ENCODE results near the gene SGK1. TPM values are rescaled to one million over a fixed set of nuclear protein-coding genes. Genes with fewer than 3 reads are reported as not detected.
"Not testable (repeated sequence)": the region's sequence is repeated elsewhere in the genome, so short reads cannot be mapped to it uniquely, and the experiment has no call there.

The SGK1 gene
- total RNA-seq, 1 donor from 2014 or later = 37.5 TPM

- DNase-seq (no peak), ATAC-seq (peak; percentile 63)
- intact Hi-C loops (cut with micrococcal nuclease) = no loop called here
Observed at GRCh38 chr6:134267917-134268361, 50.0 kb downstream of the SGK1 start.

GRCh38 chr6:134266776-134267175 is 51.1 kb downstream of the SGK1 start:
- intact Hi-C loops (cut with micrococcal nuclease) = no loop called here
- no peak for ATAC-seq
- no peak for DNase-seq

GRCh38 chr6:134261766-134262165 is 56.1 kb downstream of the SGK1 start:
- ATAC-seq (no peak), DNase-seq (no peak)
- intact Hi-C loops (cut with micrococcal nuclease) = no loop called here

- no peak for ATAC-seq
- intact Hi-C loops (cut with micrococcal nuclease) = no loop called here
- no peak for DNase-seq
Observed at GRCh38 chr6:134258849-134259306, 59.0 kb downstream of the SGK1 start.

GRCh38 chr6:134257516-134257915 is 60.4 kb downstream of the SGK1 start:
- intact Hi-C loops (cut with micrococcal nuclease) = no loop called here
- no peak for ATAC-seq
- no peak for DNase-seq

GRCh38 chr6:134256862-134257261 is 61.0 kb downstream of the SGK1 start:
- no peak for ATAC-seq
- no peak for DNase-seq
- intact Hi-C loops (cut with micrococcal nuclease) = no loop called here

GRCh38 chr6:134255280-134255679 is 62.6 kb downstream of the SGK1 start:
- intact Hi-C loops (cut with micrococcal nuclease); DNase-seq; ATAC-seq: not testable (repeated sequence)

GRCh38 chr6:134254118-134254517 is 63.8 kb downstream of the SGK1 start:
- intact Hi-C loops (cut with micrococcal nuclease) = no loop called here
- ATAC-seq (no peak), DNase-seq (no peak)

GRCh38 chr6:134253681-134254080 is 64.2 kb downstream of the SGK1 start:
- no peak for ATAC-seq
- intact Hi-C loops (cut with micrococcal nuclease) = no loop called here

GRCh38 chr6:134251320-134251719 is 66.6 kb downstream of the SGK1 start:
- ATAC-seq (no peak), DNase-seq (no peak)
- intact Hi-C loops (cut with micrococcal nuclease) = no loop called here

More at GRCh38 chr6:134253681-134254080, 64.2 kb downstream of the SGK1 start:
- DNase-seq = no peak

GRCh38 chr6:134250776-134251175 is 67.1 kb downstream of the SGK1 start:
- ATAC-seq = no peak
- DNase-seq = no peak
- intact Hi-C loops (cut with micrococcal nuclease) = no loop called here

- DNase-seq (no peak), ATAC-seq (no peak)
- intact Hi-C loops (cut with micrococcal nuclease) = no loop called here
Observed at GRCh38 chr6:134249759-134250602, 67.9 kb downstream of the SGK1 start.

- intact Hi-C loops (cut with micrococcal nuclease) = no loop called here
- DNase-seq (no peak), ATAC-seq (peak; percentile 62)
Observed at GRCh38 chr6:134249239-134249758, 68.6 kb downstream of the SGK1 start.

GRCh38 chr6:134247844-134248580 is 69.9 kb downstream of the SGK1 start:
- ATAC-seq (no peak), DNase-seq (no peak)
- intact Hi-C loops (cut with micrococcal nuclease) = no loop called here

GRCh38 chr6:134247231-134247833 is 70.6 kb downstream of the SGK1 start:
- intact Hi-C loops (cut with micrococcal nuclease) = no loop called here
- no peak for ATAC-seq
- DNase-seq = no peak

GRCh38 chr6:134245706-134246105 is 72.2 kb downstream of the SGK1 start:
- intact Hi-C loops (cut with micrococcal nuclease) = no loop called here
- DNase-seq (no peak), ATAC-seq (no peak)

GRCh38 chr6:134245041-134245440 is 72.9 kb downstream of the SGK1 start:
- DNase-seq (no peak), ATAC-seq (no peak)
- intact Hi-C loops (cut with micrococcal nuclease) = no loop called here

- peak; percentile 52 for ATAC-seq
- DNase-seq = peak; percentile 64
- intact Hi-C loops (cut with micrococcal nuclease) = no loop called here
Observed at GRCh38 chr6:134240665-134241431, 77.1 kb downstream of the SGK1 start.

Measured in left ventricle myocardium superior (tissue), 1 donor.